ENCODE measurements around the gene CACNB4. TPM values are rescaled to one million over a fixed set of nuclear protein-coding genes. Genes with fewer than 3 reads are reported as not detected.

Gene CACNB4
- polyA plus RNA-seq, 2 of the 4 experiments (the other 2 are of a cell fraction) = 0.25 to 0.53 TPM

GRCh38 chr2:151953467-151953866, 145.4 kb downstream of the CACNB4 start:
- Histone ChIP-seq H3K9me3 (no peaks in the 10 kb centered on the region), H3K4me3 (no peak overlapping the region), H3K27ac (no peak overlapping the region), H3K4me1 (no peaks in the 10 kb centered on the region), H3K4me2 (no peak overlapping the region)
- ChIA-PET CTCF (no interaction called here), POLR2A (no interaction called here)
- TF ChIP-seq ZNF302 (CRISPR knock-in tag; IDR thresholded peaks at IDR 0.05) (no peak), POLR2AphosphoS2 (conservative IDR thresholded peaks at IDR 0.05; ENCODE audit: low read length) (no peak), SMC3 (IDR thresholded peaks at IDR 0.05) (no peak)
- 15% methylated on average over 2 of the region's 2 CpGs for WGBS (ENCODE audit: missing lambda C conversion rate)
- no peak for DNase-seq (ENCODE audit: low read depth in 1 of 2, low spot score in 1 of 2)
- no peak; a peak in 1 of 6 replicates for ATAC-seq
- no peak for FAIRE-seq

- H3K27ac ChIP-seq = no peak overlapping the region
- no peaks in the 10 kb centered on the region for H3K4me1 ChIP-seq
- no peak overlapping the region for H3K4me3 ChIP-seq
- TF ChIP-seq, protein P1, sequence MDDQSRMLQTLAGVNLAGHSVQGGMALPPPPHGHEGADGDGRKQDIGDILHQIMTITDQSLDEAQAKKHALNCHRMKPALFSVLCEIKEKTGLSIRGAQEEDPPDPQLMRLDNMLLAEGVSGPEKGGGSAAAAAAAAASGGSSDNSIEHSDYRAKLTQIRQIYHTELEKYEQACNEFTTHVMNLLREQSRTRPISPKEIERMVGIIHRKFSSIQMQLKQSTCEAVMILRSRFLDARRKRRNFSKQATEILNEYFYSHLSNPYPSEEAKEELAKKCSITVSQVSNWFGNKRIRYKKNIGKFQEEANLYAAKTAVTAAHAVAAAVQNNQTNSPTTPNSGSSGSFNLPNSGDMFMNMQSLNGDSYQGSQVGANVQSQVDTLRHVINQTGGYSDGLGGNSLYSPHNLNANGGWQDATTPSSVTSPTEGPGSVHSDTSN (IDR thresholded peaks at IDR 0.05) = no peak
- TF ChIP-seq FOSB (CRISPR knock-in tag; IDR thresholded peaks at IDR 0.05) = no peak
- TF ChIP-seq CEBPB (IDR thresholded peaks at IDR 0.05) = no peak
- no peak for TF ChIP-seq SREBF2 (IDR thresholded peaks at IDR 0.05)
- TF ChIP-seq NPAS2 (CRISPR knock-in tag; IDR thresholded peaks at IDR 0.05; ENCODE audit: borderline replicate concordance) = no peak
- no peak for TF ChIP-seq MAZ (IDR thresholded peaks at IDR 0.05; ENCODE audit: borderline replicate concordance, low read depth, low read length)
- ChIA-PET CTCF (interaction anchor here (1.2 to 1.5 kb wide), 2 partner anchors 20 to 46 kb away, joined by 3 to 4 read pairs; no protein-coding TSS in a partner anchor), POLR2A (no interaction called here)
- ATAC-seq = no peak
- no peak overlapping the region for H3K4me2 ChIP-seq
- 66% methylated on average over 14 of the region's 14 CpGs for WGBS (ENCODE audit: missing lambda C conversion rate)
- DNase-seq (ENCODE audit: low read depth in 1 of 2, low spot score in 1 of 2) = no peak
- H3K9me3 ChIP-seq = no peaks in the 10 kb centered on the region
- no peak for FAIRE-seq
Observed at GRCh38 chr2:151952691-151953456, 146.0 kb downstream of the CACNB4 start.

GRCh38 chr2:151947813-151948165, 151.1 kb downstream of the CACNB4 start:
- H3K4me2 ChIP-seq = no peak overlapping the region
- TF ChIP-seq HOXA7 (CRISPR knock-in tag; IDR thresholded peaks at IDR 0.05) (no peak), PHF8 (IDR thresholded peaks at IDR 0.05; ENCODE audit: borderline replicate concordance, low read depth) (no peak), MAFK (IDR thresholded peaks at IDR 0.05; ENCODE audit: partially characterized antibody) (no peak), RAD21 (conservative IDR thresholded peaks at IDR 0.05 in 1 of 2, IDR thresholded peaks at IDR 0.05 in 1 of 2) (no peak), ZC3H11A (IDR thresholded peaks at IDR 0.05) (no peak), FOSB (CRISPR knock-in tag; IDR thresholded peaks at IDR 0.05) (no peak)
- TF ChIP-seq, protein P2, sequence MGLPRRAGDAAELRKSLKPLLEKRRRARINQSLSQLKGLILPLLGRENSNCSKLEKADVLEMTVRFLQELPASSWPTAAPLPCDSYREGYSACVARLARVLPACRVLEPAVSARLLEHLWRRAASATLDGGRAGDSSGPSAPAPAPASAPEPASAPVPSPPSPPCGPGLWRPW (IDR thresholded peaks at IDR 0.05) = no peak
- DNase-seq (ENCODE audit: low read depth in 1 of 2, low spot score in 1 of 2) (no peak), ATAC-seq (peak in 1 of 2 experiments; percentile 24; a peak in 1 of 6 replicates), FAIRE-seq (no peak)
- WGBS (ENCODE audit: missing lambda C conversion rate) = 68% methylated on average over 5 of the region's 5 CpGs
- ChIA-PET CTCF (interaction anchor here (0.9 to 1.2 kb wide), 3 partner anchors 10 to 25 kb away, joined by 3 to 6 read pairs (median 4); no protein-coding TSS in a partner anchor), POLR2A (no interaction called here)
- H3K9me3 ChIP-seq = no peaks in the 10 kb centered on the region
- no peaks in the 10 kb centered on the region for H3K4me1 ChIP-seq
- no peak overlapping the region for H3K27ac ChIP-seq
- no peak overlapping the region for H3K4me3 ChIP-seq

GRCh38 chr2:151946899-151947812, 151.7 kb downstream of the CACNB4 start:
- Histone ChIP-seq H3K27ac (no peak overlapping the region), H3K4me3 (no peak overlapping the region), H3K9me3 (no peaks in the 10 kb centered on the region), H3K4me1 (no peaks in the 10 kb centered on the region), H3K4me2 (no peak overlapping the region)
- DNase-seq (ENCODE audit: low read depth in 1 of 2, low spot score in 1 of 2) (peak; percentile 35 to 60), ATAC-seq (peak; percentile 89 to 95), FAIRE-seq (no peak)
- POLR2A ChIA-PET = no interaction called here
- 24% methylated on average over 15 of the region's 15 CpGs for WGBS (ENCODE audit: missing lambda C conversion rate)
- CTCF ChIA-PET = interaction anchor here (0.9 to 1.2 kb wide), 3 partner anchors 10 to 26 kb away, joined by 3 to 6 read pairs (median 4); no protein-coding TSS in a partner anchor
- TF ChIP-seq EHF (CRISPR knock-in tag; IDR thresholded peaks at IDR 0.05) = no peak
- TF ChIP-seq JUNB (IDR thresholded peaks at IDR 0.05) = no peak
- TF ChIP-seq RCOR1 (IDR thresholded peaks at IDR 0.05; ENCODE audit: low read depth, low read length) = no peak
- TF ChIP-seq RAD21 (conservative IDR thresholded peaks at IDR 0.05 in 1 of 2, IDR thresholded peaks at IDR 0.05 in 1 of 2) = peak; percentile 13 to 41; a peak in 3 of 5 replicates
- TF ChIP-seq REST (IDR thresholded peaks at IDR 0.05) = no peak
- no peak for TF ChIP-seq NPAS2 (CRISPR knock-in tag; IDR thresholded peaks at IDR 0.05; ENCODE audit: borderline replicate concordance)
- no peak for TF ChIP-seq CBX2 (IDR thresholded peaks at IDR 0.05; ENCODE audit: borderline replicate concordance, low read depth)
- no peak for TF ChIP-seq ZSCAN20 (CRISPR knock-in tag; IDR thresholded peaks at IDR 0.05)
- no peak for TF ChIP-seq RFX5 (IDR thresholded peaks at IDR 0.05)
- no peak for TF ChIP-seq HDAC2 (IDR thresholded peaks at IDR 0.05)
